A549 treated with dexamethasone at 1 μM for 4 hours (cell line): Measurements from ENCODE around the gene TIMP2. TPM values are rescaled to one million over a fixed set of nuclear protein-coding genes. Genes with fewer than 3 reads are reported as not detected.

Source experiments
- total RNA-seq: library from RNA; stranded (reverse); fragments of 200-300 nt; extraction: Qiagen RNA extraction; gene quantifications from 5 replicates; pipeline ENCODE4 v1.2.3, GENCODE V29; 2022

TIMP2 gene, protein sequence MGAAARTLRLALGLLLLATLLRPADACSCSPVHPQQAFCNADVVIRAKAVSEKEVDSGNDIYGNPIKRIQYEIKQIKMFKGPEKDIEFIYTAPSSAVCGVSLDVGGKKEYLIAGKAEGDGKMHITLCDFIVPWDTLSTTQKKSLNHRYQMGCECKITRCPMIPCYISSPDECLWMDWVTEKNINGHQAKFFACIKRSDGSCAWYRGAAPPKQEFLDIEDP
- 188 to 255 TPM (median 232 TPM) in 5 replicates for total RNA-seq

DNA sequence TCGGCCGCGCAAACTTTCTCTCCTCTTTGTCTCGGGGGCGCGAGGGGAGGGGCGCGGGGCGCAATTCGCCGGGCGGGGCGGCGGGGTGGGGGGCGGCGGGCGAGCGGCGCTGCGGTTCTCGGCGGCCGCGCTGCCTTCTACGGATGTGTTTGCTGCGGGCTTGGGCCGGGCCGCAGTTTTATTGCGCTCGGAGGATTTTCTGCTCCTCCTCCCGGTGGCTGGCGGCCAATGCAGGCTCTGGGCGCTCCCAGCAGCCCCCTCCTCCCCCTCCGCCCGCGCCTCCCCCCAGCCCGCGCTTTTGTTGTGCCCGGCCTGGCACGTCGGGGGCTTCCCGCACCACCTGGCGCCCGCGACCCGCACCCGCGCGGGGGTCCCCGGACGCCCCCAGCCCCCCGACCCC lies at the start of gene TIMP2:
Gene TIMP2 (minus strand): TSS at position 154 of the 400 bp plus-strand sequence. CDS start 299 bp downstream, outside the sequence.

DNA sequence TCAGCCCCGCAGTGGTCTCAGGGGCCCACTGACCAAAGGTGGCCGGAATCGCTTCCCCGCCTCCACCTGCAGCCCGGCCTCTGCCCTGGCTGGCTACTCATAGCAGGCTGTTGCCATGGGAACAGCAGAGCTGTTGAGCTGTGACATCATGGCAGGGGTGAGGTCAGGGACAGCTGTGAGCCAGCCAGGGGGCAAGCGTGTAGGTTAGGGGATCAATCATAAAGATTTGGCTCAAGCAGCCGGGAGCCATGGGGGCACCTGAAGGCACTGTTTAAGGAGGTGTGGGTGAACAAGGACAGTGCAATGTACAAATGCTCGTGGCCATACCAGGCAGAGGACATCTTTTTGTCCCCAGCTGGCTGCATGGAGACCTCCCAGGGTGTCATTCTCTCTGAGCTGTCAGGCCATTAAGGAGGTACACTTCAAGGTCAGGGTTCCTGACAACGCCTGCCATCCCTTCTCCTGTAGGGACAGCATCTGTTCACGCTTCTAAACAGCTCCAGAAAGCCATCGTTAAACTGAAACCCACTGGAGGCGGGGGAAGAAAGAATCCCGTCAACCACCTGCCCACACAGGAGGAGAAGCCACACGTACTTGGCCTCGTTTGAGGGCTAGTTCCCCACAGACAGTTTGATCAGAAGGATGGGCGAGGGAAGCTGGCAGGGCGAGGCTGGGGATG lies 21.9 kb downstream of the TIMP2 start, which contains the start of gene CEP295NL:
Gene CEP295NL (minus strand): TSS at position 101 of the 679 bp plus-strand sequence. CDS start 1,373 bp downstream, outside the sequence.

DNA sequence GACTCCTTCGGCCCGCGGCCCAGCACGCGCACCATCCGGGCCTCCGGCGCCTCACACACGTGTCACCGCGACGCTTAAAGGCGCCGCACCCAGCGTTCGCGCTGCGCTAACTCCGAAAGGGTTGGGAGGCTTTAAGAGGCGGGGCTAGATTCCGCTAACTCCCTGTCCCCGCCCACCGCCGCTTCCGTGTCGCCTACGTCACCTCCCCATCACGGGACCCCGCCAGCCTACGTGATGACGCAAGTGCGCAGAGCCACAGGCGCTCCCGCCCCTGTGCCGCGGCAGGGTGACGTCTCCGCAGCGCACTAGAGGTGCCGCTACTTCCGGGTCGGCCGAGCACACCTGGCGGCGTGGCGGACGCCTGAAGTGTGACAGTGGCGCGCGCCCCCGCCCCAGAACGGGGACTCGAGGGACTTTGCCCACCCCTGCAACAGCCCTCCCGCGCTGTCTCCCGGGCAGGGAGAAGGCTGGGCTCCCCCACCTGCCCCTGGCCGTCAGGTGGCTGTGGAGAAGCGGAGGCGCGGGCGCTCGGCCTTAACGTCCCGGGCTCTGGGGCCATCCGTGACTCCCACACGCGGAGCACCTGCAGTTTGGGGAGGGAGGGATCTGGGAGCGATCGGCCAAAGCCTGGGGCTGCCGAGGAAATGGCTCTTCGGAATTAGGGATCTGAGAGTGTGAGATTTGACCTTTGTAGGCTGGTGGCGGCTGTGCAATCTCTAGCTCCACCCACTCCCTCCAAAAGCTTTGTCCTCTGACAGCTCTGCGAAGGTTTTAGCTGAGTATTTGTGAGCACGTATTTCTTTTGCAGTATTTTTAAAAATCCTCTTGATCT lies 84.2 kb downstream of the TIMP2 start, which contains the start of gene USP36:
Gene USP36 (minus strand): TSS at position 35 of the 832 bp plus-strand sequence. CDS start 4,451 bp downstream, outside the sequence.

Other genes with a start within 250 kb of the TIMP2 start
- 59.6 to 75.1 TPM (median 66.4 TPM) in 5 replicates for gene CYTH1, start 143.1 kb downstream of the TIMP2 start, total RNA-seq
- 46.3 to 62.8 TPM (median 56.6 TPM) in 5 replicates for gene USP36, start 84.6 kb downstream of the TIMP2 start, total RNA-seq
- gene CEP295NL, start 22.2 kb downstream of the TIMP2 start, total RNA-seq: 0.34 to 0.54 TPM (median 0.40 TPM) in 5 replicates
- gene LGALS3BP, start 54.5 kb upstream of the TIMP2 start, total RNA-seq: 68.1 to 82.0 TPM (median 76.3 TPM) in 5 replicates
- 71.2 to 86.0 TPM (median 83.6 TPM) in 5 replicates for gene CANT1, start 84.4 kb upstream of the TIMP2 start, total RNA-seq
- gene C1QTNF1, start 98.8 kb upstream of the TIMP2 start, total RNA-seq: 55.7 to 66.1 TPM (median 59.8 TPM) in 5 replicates
- gene ENGASE, start 149.4 kb upstream of the TIMP2 start, total RNA-seq: 7.8 to 18.8 TPM (median 14.8 TPM) in 5 replicates